ENCODE results near the gene GABBR2.

- TF ChIP-seq CTCF (conservative IDR thresholded peaks at IDR 0.05; ENCODE audit: low read depth, low read length) (no peak), EZH2 (IDR thresholded peaks at IDR 0.05; ENCODE audit: borderline replicate concordance, low read depth, low read length, poor library complexity, severe bottlenecking) (no peak)
Observed at GRCh38 chr9:98597236-98597771, 111.4 kb downstream of the GABBR2 start.

Data from A673 (cell line).